ENCODE results near the gene DNLZ.

- TF ChIP-seq CTCF (IDR thresholded peaks at IDR 0.05 in 8 of 11, conservative IDR thresholded peaks at IDR 0.05 in 3 of 11): no peak
- no peak for TF ChIP-seq POLR2AphosphoS5 (IDR thresholded peaks at IDR 0.05)
Measured at GRCh38 chr9:136326761-136327303, 36.7 kb downstream of the DNLZ start.

Measured in spleen (tissue), 7 donors.